DOHH2 (cell line): ENCODE data around the gene NHERF2.

Source experiments
- H3F3A ChIP-seq: fragments of 200-600 bp; sonication (generic), shearing (Covaris generic); 2 replicates; pipeline ENCODE4 v1.6.0; 2016; ENCODE audit warnings: antibody characterized with exemption, mild to moderate bottlenecking; ENCODE audit not compliant: control insufficient read depth, insufficient read depth
- H3K27ac ChIP-seq: fragments of 200-600 bp; sonication (generic); 2 replicates; pipeline ENCODE4 v1.5.1; 2014; ENCODE audit warnings: low read depth, mild to moderate bottlenecking, low read length, moderate library complexity
- H3K27me3 ChIP-seq: fragments of 200-600 bp; sonication (generic); 2 replicates; pipeline ENCODE4 v1.6.1; 2014; ENCODE audit warnings: mild to moderate bottlenecking, low read length, mixed read lengths; ENCODE audit not compliant: control insufficient read depth
- H3K36me3 ChIP-seq: fragments of 200-600 bp; sonication (generic); 2 replicates; pipeline ENCODE4 v1.6.1; 2014; ENCODE audit warnings: mild to moderate bottlenecking, low read length, moderate library complexity, mixed read lengths; ENCODE audit not compliant: control insufficient read depth
- H3K4me1 ChIP-seq: fragments of 200-600 bp; sonication (generic); 2 replicates; pipeline ENCODE4 v1.6.1; 2014; ENCODE audit warnings: mild to moderate bottlenecking, low read length, mixed read lengths; ENCODE audit not compliant: control insufficient read depth
- H3K4me2 ChIP-seq: fragments of 200-600 bp; sonication (generic); 2 replicates; pipeline ENCODE4 v1.6.0; 2014; ENCODE audit warnings: mild to moderate bottlenecking, low read length, moderate library complexity
- H3K4me3 ChIP-seq: fragments of 200-600 bp; sonication (generic); 2 replicates; pipeline ENCODE4 v1.5.1; 2014; ENCODE audit warnings: mild to moderate bottlenecking, low read length, mixed read lengths
- H3K79me2 ChIP-seq: fragments of 200-600 bp; sonication (generic); 2 replicates; pipeline ENCODE4 v1.6.1; 2014; ENCODE audit warnings: mild to moderate bottlenecking, low read length, mixed read lengths; ENCODE audit not compliant: control insufficient read depth
- H3K9me2 ChIP-seq: fragments of 200-600 bp; sonication (generic); replicated peaks from 2 replicates; pipeline ENCODE4 v1.6.1; 2014; ENCODE audit warnings: mild to moderate bottlenecking, low read length, mixed read lengths; ENCODE audit not compliant: control insufficient read depth
- H3K9me3 ChIP-seq: fragments of 200-600 bp; sonication (generic); 2 replicates; pipeline ENCODE4 v1.6.1; 2014; ENCODE audit warnings: antibody characterized with exemption, low read length, mixed read lengths; ENCODE audit not compliant: control insufficient read depth, insufficient read depth
- H4K20me1 ChIP-seq: fragments of 200-600 bp; sonication (generic); 2 replicates; pipeline ENCODE4 v1.6.0; 2014; ENCODE audit warnings: low read depth, mild to moderate bottlenecking, antibody characterized with exemption, low read length, moderate library complexity; ENCODE audit not compliant: control insufficient read depth, insufficient read depth
- CTCF ChIP-seq: fragments of 200-600 bp; sonication (generic); IDR thresholded peaks from one replicate; pipeline ENCODE4 v1.5.1; 2014; ENCODE audit warnings: antibody characterized with exemption, mild to moderate bottlenecking, low read depth, low read length; ENCODE audit not compliant: poor library complexity, severe bottlenecking
- EZH2phosphoT487 ChIP-seq: fragments of 200-600 bp; sonication (generic); IDR thresholded peaks from 2 replicates; pipeline ENCODE4 v1.6.1; 2017; ENCODE audit warnings: borderline replicate concordance, mild to moderate bottlenecking, antibody characterized with exemption, low read length, moderate library complexity, mixed read lengths

Gene NHERF2

GRCh38 chr16:1991588-1991947 is 35.1 kb upstream of the NHERF2 start:
- peaks cover 21% of the 10 kb centered on the region for H3K36me3 ChIP-seq
- H3K79me2 ChIP-seq, result no peaks in the 10 kb centered on the region
- H3K4me3 ChIP-seq, result peak overlapping the region; percentile 93
- TF ChIP-seq CTCF (no peak), EZH2phosphoT487 (no peak)
- H3K4me2 ChIP-seq, result peak overlapping the region; percentile 100
- H3F3A ChIP-seq, result peaks cover 40% of the 10 kb centered on the region
- H3K9me3 ChIP-seq, result peaks cover 5% of the 10 kb centered on the region; the same call in 1 of the 2 replicates
- peaks cover 44% of the 10 kb centered on the region for H3K4me1 ChIP-seq
- peak overlapping the region; percentile 77 for H3K27ac ChIP-seq
- H4K20me1 ChIP-seq, result no peaks in the 10 kb centered on the region
- H3K9me2 ChIP-seq, result no peaks in the 10 kb centered on the region
- H3K27me3 ChIP-seq, result peaks cover 19% of the 10 kb centered on the region

- Histone ChIP-seq H3K4me1 (peaks cover 44% of the 10 kb centered on the region), H3K36me3 (peaks cover 21% of the 10 kb centered on the region), H3K27ac (peak overlapping the region; percentile 77), H3K9me3 (peaks cover 5% of the 10 kb centered on the region; the same call in 1 of the 2 replicates), H4K20me1 (no peaks in the 10 kb centered on the region), H3K27me3 (peaks cover 19% of the 10 kb centered on the region), H3K9me2 (no peaks in the 10 kb centered on the region), H3K79me2 (no peaks in the 10 kb centered on the region), H3K4me3 (peak overlapping the region; percentile 93), H3K4me2 (peak overlapping the region; percentile 100), H3F3A (peaks cover 40% of the 10 kb centered on the region)
- TF ChIP-seq EZH2phosphoT487, result no peak
- TF ChIP-seq CTCF, result no peak
Observed at GRCh38 chr16:1991948-1992703, 34.6 kb upstream of the NHERF2 start.

GRCh38 chr16:1992704-1993317 is 33.9 kb upstream of the NHERF2 start:
- H4K20me1 ChIP-seq, result no peaks in the 10 kb centered on the region
- no peaks in the 10 kb centered on the region for H3K79me2 ChIP-seq
- H3K9me2 ChIP-seq, result no peaks in the 10 kb centered on the region
- H3K4me3 ChIP-seq, result no peak overlapping the region
- H3K9me3 ChIP-seq, result peaks cover 5% of the 10 kb centered on the region; the same call in 1 of the 2 replicates
- no peak overlapping the region for H3K27ac ChIP-seq
- peaks cover 27% of the 10 kb centered on the region for H3K36me3 ChIP-seq
- H3K4me2 ChIP-seq, result peak overlapping the region; percentile 10; the same call in 1 of the 2 replicates
- no peak for TF ChIP-seq EZH2phosphoT487
- TF ChIP-seq CTCF, result no peak
- H3K4me1 ChIP-seq, result peaks cover 44% of the 10 kb centered on the region
- peaks cover 19% of the 10 kb centered on the region for H3K27me3 ChIP-seq
- H3F3A ChIP-seq, result peaks cover 42% of the 10 kb centered on the region
